ENCODE results near the gene MED27.
"Not testable (repeated sequence)": the region's sequence is repeated elsewhere in the genome, so short reads cannot be mapped to it uniquely, and the experiment has no call there.

The MED27 gene

DNA sequence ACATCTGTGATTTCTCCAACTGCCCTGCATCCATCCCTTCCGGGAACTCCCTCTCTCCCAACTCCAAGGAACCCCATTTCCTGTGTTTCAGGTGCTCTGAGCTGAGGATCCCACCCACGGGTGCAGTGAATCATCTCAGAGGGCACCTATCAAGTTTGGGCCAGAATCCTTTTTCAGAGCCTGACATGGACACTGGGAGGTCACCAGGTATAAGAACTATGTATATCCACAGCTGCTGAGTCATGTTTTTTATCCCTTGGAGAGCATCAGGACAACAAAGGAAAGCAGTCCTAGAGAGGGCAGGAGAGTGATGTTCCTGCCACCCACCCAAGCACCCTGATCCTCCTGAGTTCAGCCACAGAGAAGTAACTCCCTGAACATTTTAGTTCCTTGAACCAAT is 3.8 kb downstream of the MED27 start:
- DNase-seq (ENCODE audit: low read depth in 2 of 2), result no peak

DNA sequence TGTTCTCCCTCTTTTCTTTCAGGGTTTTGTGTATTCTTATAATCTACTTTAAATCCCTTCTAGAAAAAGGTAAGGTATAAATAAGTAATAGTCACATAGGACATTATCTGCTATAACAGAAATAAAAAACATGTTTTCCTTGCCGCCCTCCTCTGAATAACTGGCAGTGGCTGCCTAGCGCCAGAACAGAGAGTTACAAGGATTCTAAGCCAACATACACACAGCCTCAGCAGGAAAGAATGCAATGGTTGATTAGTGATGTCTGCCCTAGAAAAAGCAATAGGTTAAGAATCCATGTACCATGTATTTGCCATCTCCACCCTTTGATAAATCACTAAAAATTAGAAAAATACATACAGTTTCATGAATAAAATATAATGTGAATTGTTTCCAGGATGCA is 4.9 kb downstream of the MED27 start:
- no peak for DNase-seq (ENCODE audit: low read depth in 2 of 2)

DNA sequence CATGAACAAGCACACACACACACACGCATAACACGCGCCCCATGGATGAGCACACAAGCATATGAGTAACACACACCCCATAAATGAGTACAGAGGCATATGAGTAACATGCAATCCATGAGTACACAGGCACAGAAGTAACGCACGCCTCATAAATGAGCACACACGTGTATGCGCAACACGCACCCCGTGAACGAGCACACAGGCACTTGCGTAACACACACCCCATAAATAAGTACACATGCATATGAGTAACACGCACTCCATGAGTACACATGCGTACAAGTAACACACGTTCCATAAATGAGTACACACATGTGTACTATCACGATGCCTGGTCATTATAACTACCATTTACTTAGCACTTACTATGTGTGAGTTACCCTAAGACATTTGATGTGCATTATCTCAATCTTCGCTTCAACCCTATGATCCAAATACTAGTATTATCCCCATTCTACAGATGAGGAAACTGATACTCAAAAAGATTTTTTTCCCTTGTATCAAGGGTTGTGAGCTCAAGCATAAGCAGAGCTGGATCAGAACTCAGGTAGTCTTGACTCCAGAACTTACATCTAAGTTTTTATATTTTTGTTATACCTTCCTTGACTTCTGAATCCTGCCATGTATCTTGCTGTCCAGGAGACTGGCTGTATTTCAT is 7.7 kb downstream of the MED27 start:
- no peak for DNase-seq (ENCODE audit: low read depth in 2 of 2)

DNA sequence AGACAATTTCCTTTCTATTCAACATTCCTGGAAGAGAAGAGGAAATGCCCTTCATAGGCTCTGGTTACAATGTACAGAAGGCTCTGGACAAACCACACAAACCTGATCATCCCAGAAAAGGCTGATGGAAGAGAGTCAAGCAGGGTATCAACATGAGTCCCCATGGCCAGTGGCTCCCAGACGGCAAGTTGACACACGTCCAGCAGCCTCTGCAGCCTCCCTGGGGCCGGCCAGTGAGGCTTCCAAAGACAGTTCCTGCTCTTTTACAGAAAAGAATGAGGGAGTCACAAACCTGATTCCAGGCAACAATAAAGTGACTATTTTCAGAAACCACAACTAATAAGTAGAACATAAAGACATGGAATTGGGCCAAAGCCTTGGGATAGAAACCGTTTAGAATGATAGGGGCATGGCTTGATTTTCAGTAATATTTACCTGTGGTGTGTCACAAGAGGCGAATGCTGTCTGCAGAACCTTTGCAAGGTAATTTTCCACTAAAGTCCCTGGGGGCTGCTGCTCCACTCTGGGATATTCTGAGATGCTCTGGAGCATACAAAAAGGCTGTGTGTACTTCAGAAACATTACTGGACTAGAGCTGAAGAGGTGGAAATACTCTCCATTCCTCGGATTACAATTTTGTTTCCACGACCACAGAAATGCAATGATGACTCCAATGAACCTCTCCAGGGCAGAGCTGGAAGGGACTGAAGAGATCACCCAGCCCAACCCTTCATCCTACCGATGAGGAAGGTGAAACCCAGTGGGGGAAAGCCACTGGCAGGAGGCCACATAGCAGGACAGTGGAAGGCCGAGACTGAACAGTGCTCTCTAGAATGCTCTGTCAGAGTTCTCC is 10.4 kb downstream of the MED27 start:
- DNase-seq (ENCODE audit: low read depth in 2 of 2), result no peak

DNA sequence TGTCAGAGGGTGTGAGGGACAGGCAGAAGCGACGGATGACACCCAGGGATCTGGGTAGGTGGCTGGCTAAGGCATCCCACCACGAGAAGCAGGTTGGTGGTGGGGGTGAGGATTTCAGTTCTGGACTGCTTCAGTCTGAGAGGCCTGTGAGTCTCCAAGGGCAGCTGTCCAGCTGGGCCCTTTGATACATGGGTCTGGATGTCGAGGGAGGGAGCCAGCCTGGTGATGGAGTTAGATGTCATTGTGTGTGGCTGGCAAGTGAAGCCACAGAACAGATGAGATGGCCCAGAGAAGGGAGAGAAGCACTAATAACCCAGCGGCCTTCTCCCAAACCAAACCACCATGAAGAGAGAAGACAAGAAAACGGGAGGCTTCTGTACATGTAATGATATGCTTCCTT is 11.1 kb downstream of the MED27 start:
- DNase-seq (ENCODE audit: low read depth in 2 of 2), result no peak

DNA sequence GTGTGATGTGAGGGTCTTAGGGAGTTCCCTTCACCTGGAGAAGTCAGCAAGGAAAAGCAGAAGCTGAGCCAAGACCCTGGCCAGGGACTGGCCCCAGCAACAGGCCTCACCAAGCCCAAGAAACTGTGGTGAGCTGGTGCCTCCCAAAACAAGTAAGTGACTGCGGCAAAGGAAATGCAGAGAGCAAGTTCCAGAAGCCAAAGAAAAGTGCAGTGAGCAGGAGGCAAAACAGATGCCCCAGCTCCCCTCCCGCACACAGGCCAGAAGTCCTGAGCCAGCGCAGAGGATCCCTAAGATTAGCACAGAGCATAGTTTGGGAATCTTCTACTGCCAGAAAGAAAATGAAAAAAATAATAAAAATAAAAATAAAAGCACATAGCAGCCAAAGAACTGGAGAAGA is 13.2 kb downstream of the MED27 start:
- DNase-seq (ENCODE audit: low read depth in 2 of 2), result no peak

DNA sequence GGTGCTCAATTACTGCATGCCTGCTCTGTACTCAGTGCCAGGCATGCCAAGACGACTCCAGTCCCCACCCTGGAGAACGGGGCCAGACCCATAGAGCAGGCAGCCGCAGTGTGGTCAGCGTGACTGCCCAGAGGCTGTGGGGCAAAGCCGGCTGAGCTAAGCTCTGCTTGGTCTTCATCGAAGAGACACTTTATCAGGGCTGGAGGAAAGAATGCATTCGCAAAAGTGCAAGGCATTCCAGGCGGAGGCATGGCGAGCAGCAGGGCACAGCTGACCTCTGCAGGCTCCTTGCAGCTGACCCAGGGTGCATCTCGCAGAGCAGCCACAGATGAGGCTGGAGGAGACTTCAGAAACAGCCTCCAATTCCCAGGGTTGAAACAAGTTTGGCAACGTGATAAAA is 13.6 kb downstream of the MED27 start:
- DNase-seq (ENCODE audit: low read depth in 2 of 2), result no peak

DNA sequence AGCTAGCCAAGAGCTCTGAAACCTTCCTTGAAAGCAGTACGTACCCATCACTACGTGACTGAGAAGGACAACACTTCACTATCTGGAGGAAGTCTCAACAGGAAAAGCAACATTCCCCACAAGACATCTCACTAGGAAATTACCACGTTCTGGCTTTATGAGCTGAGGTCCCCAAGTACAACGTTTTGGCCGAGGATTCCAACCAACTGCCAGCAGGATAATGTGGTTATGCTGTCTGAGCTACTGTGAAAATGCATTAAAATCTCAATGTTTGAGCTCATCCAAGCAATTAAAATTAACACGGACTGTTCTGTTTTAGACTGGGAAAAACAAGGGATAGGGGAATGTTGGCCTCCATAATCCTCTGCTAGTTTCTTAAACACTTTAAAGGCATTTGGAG is 16.4 kb downstream of the MED27 start:
- no peak for DNase-seq (ENCODE audit: low read depth in 2 of 2)

DNA sequence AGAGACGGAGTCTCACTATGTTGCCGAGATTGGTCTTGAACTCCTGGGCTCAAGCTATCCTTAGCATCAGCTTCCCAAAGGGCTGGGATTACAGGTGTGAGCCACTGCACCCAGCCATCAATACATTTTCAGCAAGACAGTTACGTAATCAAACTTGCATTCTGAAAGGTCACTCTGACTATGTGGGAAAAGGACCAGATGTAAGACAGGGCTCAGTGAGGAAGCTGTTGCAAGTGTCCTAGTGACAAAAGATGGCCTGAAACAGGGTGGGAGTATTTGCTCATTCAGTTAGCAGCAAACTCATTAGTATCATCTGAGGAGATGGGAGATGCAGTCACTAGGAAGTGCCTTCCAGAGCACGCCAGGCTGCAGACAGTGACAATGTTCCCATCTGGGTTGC is 16.9 kb downstream of the MED27 start:
- no peak for DNase-seq (ENCODE audit: low read depth in 2 of 2)

DNA sequence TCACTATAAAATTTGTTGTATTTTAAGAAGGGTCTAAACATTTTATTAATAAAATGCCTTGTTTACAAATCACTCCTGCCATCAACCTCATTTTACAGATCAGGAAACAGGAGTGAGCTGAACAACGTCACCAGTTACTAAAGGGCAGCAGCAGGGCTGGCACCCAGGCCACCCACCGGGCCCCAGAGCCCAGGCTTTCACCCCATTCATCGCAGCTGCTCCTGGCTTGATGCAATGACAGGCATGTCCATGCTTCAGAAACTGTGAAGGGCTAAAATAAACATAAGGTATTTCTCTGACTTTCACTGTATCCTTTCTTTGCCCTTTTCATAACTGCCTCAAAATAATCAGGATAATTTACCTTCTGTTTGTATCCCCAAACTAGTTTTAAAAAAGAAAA is 18.1 kb downstream of the MED27 start:
- DNase-seq (ENCODE audit: low read depth in 2 of 2), result no peak

DNA sequence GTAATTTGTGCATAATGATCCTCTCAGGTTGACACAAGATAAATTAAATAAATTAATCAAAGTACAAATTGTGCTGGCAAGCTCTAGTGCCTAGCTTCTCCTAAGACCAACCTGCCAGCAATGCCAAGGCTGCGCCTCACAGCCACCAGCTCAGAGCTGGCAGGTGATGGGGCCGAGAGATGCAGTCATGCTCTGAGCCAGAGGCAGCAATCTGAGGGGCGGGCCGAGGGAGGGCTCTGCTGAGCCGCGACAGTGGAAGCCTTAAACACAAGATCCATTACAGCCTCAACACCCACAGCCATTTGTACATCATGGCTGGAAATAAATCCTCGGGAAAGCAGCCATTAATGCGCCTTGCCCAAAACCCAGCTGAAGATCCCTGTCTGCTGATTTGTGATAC is 20.3 kb downstream of the MED27 start:
- no peak for DNase-seq (ENCODE audit: low read depth in 2 of 2)

DNA sequence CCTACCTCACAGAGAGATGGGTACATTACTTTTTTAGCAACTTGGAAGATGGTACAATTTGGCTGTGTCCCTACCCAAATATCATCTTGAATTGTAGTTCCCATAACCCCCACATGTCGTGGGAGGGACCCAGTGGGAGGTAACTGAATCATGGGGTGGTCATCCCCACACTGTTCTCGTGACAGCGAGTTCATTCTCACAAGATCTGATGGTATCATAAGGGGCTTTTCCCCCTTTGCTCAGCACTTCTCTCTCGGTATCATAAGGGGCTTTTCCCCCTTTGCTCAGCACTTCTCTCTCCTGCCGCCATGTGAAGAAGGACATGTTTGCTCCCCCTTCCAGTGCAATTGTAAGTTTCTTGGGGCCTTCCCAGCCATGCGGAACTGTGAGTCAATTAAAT is 21.4 kb downstream of the MED27 start:
- DNase-seq (ENCODE audit: low read depth in 2 of 2), result not testable (repeated sequence)

DNA sequence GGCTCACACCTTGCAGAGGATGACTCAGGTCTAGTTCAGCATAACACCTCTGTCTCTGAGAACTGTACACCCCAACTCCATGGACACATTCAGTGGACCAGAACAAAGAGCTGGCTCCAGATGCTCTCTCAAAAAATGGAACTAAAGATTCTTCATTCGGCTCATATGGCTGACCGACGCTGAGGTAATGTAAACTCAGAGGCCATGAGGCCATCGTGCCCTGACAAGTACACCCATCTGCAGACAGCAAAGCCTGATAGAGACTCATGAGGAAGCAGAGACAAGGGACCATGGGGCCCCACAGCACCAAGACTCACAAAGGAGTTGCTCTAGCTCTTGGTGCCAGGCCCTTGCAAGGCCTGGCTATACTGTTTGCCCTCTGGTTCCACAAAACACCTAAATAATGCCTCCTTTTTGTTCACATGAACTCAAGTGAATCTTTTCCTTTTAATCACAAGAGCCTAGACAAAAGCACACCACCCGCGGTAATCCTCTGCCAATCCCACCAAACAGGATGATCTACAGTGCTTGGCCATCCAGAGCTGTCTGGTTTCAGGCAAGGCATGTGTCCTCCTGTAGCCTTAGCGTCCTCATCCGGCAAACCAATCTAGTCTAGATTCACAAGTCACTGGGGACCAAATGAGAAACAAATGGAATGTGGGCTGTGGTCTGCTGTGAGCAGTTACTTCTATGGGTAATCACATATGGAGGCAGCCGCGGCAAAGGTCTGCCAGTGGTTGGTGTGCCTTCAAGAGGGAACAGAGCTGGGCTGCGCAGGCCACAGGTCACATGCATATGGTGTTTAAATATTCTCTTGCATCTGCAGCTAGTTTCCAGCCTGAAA is 22.7 kb downstream of the MED27 start:
- no peak for DNase-seq (ENCODE audit: low read depth in 2 of 2)

DNA sequence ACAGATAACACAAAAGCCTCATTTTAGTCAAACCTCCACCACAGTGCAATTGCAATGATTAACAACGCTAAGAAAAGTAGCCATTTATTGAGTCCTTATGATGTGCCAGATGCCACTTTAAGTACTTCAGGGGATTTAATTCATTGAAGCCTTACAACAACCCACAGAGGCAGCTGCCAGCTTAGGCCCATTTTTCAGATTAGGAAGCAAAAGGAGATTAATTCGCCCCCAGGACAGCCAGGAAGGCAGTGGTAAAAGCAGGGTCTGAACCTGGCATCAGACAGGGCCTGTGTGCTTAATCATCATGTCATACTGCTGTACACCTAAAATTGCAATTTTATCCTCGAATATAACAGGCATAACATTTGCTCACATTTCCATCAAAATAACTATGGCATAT is 23.9 kb downstream of the MED27 start:
- DNase-seq (ENCODE audit: low read depth in 2 of 2), result no peak

DNA sequence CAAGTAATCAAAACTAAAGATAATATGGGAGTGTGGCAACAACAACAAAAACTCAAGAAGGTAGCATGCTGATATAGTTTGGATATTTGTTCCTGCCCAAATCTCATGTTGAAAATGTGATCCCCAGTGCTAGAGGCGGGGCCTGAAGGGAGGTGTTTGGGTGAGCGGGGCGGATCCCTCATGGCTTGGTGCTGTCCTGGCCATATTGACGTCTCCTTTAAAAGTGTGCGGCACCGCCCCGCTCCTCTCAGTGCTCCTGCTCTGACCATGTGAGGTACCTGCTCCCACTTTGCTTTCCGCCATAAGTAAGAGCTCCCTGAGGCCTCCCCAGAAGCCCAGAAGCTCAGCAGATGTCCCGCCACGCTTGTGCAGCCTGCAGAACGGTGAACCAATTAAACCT is 25.6 kb downstream of the MED27 start:
- DNase-seq (ENCODE audit: low read depth in 2 of 2), result no peak

DNA sequence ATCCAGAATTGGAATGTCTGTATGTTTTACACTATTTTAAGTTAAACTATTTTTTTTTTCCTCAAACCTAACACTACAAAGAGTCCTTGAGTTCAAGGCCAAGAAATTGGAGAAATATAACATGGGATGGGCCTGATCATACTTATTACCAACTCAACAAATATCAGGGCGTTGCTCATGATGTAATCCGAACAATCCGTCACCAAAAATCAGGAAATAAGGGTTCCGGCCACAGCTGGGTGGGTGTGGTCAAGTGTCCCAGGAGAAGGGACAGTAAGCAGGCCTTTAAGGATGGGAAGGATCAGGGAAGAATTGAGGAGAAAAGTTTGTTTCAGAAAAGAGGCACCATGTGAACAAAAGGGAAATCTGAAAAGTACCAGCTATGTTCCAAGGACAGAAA is 29.8 kb downstream of the MED27 start:
- no peak for DNase-seq (ENCODE audit: low read depth in 2 of 2)

DNA sequence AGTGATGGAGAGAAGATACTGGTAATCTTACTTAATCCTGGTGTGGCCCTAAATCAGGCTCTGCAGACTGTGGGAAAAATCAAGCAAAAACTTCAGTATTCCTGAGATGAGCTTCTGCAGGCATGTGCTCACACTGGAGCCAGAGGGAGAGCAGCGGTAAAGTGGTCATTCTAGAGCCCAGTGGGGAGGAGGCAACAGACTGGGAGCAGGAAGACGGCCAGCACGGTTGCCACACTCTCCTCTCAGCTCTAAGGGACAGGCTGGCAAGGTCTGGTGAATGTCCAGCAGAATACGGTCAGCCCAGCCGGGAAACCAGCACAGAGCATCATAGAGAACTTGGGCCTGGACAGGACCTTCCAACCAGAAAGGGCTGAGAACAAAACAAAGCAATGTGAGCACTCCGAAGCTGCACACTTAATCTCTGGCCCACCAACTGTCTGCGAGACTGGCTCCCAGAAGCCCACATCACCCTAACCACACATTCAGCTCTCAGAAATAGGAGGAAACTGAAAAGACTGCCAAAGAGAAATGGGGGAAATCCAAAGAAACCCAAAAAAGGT is 30.3 kb downstream of the MED27 start:
- DNase-seq (ENCODE audit: low read depth in 2 of 2), result no peak

DNA sequence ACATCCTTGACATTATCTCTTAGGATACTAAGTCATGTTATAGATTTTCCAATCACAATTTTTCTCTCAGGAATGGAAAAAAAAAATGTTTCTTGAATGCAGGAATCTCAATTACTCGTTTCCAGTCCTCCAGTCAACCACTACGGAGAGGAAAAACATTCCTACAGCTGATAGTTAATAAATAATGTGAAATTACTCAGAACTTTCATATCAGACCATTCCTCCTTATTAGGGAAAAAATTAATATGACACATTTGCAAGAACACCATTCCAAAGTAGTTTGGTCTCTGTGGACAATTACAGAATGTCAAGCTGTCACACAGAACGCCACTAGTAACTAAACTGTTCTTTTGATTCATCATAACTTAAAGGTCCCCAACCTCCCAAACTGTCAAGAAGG is 31.5 kb downstream of the MED27 start:
- DNase-seq (ENCODE audit: low read depth in 2 of 2), result no peak

DNA sequence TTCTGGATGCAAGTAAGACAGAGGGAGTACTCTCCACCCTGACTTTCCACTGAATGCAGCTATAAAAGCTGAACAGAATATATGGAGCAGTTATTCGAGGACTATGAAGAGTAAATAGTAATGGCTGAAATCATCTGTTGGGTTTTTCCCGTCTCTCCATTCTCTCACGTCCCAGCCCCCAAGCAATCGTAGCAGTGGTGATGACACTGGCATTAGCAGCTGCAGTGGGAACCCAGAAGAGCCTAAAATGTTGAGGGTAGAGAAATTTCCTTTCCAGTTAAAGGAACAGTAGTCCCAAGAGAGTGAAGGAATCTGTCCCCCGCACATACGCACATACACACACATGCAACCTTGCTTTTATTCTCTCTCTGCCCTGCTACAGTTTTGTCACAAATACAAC is 33.2 kb downstream of the MED27 start:
- DNase-seq (ENCODE audit: low read depth in 2 of 2), result no peak

DNA sequence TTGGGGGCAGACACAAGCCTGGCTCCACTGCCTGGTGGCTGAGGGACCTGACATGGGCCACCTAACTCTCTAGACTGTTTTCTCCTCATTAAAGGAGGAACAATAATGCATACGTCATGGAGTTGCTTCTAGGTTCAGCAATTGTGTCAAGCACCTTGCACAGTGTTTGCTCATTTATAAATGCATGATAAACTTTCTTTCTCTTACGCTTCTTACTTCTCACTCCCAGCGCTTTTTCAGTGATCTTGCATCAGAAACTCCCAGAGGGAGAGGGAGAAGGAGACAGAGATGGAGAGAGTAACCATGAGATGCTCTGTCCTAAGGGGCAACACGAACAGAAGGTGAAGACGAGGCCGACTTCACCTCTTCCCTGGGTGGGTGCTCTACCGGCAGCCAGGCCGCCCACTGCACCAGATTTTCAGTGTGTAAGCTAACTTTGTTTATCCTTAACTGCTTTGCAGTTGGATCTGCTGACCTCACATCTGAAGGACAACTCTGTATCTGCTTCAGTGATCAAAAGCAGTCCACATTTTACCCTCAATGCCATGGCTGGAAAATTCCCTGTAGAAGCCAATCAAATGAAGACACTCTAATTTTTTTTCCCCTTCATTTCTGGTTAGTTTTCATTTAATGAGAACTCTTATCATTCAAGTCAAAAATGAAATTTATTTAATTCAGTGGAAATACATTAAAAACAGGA is 35.3 kb downstream of the MED27 start:
- DNase-seq (ENCODE audit: low read depth in 2 of 2), result no peak

DNA sequence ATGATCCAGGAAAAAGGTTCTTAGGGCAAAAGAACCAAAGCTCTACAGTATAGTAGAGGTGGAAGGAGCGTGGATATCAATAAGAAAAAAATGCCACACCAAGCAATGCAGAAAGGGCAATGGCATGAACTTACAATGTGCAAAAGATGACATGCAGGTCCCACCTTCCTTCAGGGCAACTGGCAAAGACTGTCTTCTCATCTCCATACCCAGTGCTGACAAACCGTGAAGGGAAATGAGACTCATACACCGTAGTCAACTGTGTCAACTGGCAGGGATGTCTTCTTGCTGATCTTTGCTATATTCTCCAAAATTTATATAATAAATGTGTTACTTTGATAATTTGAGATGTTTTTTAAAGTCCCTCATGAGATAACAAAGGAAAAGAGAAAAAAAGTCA is 36.0 kb downstream of the MED27 start:
- DNase-seq (ENCODE audit: low read depth in 2 of 2), result no peak

DNA sequence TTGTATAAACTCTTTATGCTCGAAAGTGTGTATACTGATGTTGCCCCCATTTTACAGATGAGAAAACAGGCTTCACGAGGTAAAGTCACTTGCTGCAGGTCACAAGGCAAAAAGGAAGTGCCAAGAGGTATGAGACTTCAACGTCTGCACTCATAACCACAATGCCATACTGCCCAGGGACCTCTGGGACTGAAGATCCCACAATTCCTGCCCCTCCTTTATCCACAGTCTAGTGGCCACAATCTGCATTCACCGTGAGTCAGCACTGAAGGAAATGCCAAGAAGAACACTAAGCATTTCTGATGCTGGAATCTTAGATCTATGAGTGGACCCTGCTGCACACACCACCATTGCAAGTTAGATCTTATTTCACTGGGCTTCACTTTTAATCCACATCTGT is 37.3 kb downstream of the MED27 start:
- no peak for DNase-seq (ENCODE audit: low read depth in 2 of 2)

Data from activated CD8-positive, alpha-beta memory T cell treated with anti-CD3 and anti-CD28 coated beads for 4 hours (primary cell).